ENCODE results near the gene NKAP.

GRCh38 chrX:119919835-119920585 lies 23.5 kb downstream of the NKAP start:
- TF ChIP-seq, protein P1, sequence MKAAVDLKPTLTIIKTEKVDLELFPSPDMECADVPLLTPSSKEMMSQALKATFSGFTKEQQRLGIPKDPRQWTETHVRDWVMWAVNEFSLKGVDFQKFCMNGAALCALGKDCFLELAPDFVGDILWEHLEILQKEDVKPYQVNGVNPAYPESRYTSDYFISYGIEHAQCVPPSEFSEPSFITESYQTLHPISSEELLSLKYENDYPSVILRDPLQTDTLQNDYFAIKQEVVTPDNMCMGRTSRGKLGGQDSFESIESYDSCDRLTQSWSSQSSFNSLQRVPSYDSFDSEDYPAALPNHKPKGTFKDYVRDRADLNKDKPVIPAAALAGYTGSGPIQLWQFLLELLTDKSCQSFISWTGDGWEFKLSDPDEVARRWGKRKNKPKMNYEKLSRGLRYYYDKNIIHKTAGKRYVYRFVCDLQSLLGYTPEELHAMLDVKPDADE (CRISPR knock-in tag; IDR thresholded peaks at IDR 0.05): no peak
- no peak for TF ChIP-seq CTCF (CRISPR knock-in tag; IDR thresholded peaks at IDR 0.05)
- TF ChIP-seq MEIS2 (CRISPR knock-in tag; IDR thresholded peaks at IDR 0.05): no peak
- TF ChIP-seq SIX4 (CRISPR knock-in tag; IDR thresholded peaks at IDR 0.05): no peak
- TF ChIP-seq, protein P2, sequence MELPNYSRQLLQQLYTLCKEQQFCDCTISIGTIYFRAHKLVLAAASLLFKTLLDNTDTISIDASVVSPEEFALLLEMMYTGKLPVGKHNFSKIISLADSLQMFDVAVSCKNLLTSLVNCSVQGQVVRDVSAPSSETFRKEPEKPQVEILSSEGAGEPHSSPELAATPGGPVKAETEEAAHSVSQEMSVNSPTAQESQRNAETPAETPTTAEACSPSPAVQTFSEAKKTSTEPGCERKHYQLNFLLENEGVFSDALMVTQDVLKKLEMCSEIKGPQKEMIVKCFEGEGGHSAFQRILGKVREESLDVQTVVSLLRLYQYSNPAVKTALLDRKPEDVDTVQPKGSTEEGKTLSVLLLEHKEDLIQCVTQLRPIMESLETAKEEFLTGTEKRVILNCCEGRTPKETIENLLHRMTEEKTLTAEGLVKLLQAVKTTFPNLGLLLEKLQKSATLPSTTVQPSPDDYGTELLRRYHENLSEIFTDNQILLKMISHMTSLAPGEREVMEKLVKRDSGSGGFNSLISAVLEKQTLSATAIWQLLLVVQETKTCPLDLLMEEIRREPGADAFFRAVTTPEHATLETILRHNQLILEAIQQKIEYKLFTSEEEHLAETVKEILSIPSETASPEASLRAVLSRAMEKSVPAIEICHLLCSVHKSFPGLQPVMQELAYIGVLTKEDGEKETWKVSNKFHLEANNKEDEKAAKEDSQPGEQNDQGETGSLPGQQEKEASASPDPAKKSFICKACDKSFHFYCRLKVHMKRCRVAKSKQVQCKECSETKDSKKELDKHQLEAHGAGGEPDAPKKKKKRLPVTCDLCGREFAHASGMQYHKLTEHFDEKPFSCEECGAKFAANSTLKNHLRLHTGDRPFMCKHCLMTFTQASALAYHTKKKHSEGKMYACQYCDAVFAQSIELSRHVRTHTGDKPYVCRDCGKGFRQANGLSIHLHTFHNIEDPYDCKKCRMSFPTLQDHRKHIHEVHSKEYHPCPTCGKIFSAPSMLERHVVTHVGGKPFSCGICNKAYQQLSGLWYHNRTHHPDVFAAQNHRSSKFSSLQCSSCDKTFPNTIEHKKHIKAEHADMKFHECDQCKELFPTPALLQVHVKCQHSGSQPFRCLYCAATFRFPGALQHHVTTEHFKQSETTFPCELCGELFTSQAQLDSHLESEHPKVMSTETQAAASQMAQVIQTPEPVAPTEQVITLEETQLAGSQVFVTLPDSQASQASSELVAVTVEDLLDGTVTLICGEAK (IDR thresholded peaks at IDR 0.05): no peak
- TF ChIP-seq, protein P2 (CRISPR knock-in tag; IDR thresholded peaks at IDR 0.05): no peak
- no peak for TF ChIP-seq RAD51 (IDR thresholded peaks at IDR 0.05; ENCODE audit: borderline replicate concordance)
- no peak for TF ChIP-seq ZNF780A (CRISPR knock-in tag; IDR thresholded peaks at IDR 0.05)

All from HepG2 (cell line).